HG02623 (cell line): ENCODE data around the gene SPAG9.

ENCODE experiments used
- ATAC-seq: cut with Tn5 transposase; IDR thresholded peaks from one replicate; pipeline ENCODE4 v1.9.1; 2021; ENCODE audit warnings: moderate library complexity; ENCODE audit not compliant: unreplicated experiment

Gene SPAG9

GRCh38 chr17:50919321-50920040 lies 201.2 kb downstream of the SPAG9 start:
- no peak for ATAC-seq

GRCh38 chr17:50918933-50919296 lies 201.8 kb downstream of the SPAG9 start:
- no peak for ATAC-seq

GRCh38 chr17:50918071-50918932 lies 202.4 kb downstream of the SPAG9 start:
- no peak for ATAC-seq

GRCh38 chr17:50917418-50917743 lies 203.3 kb downstream of the SPAG9 start:
- no peak for ATAC-seq

GRCh38 chr17:50916708-50917417 lies 203.8 kb downstream of the SPAG9 start:
- ATAC-seq, result no peak

- ATAC-seq, result no peak
Observed at GRCh38 chr17:50916026-50916707, 204.5 kb downstream of the SPAG9 start.

GRCh38 chr17:50914505-50915063 lies 206.1 kb downstream of the SPAG9 start:
- no peak for ATAC-seq

- ATAC-seq, result no peak
Observed at GRCh38 chr17:50913120-50913519, 207.5 kb downstream of the SPAG9 start.
